ENCODE measurements around the gene SPECC1L.

Gene SPECC1L

GRCh38 chr22:24398409-24398808, 127.8 kb downstream of the SPECC1L start:
- no peak for DNase-seq (ENCODE audit: low read depth in 2 of 2)

- DNase-seq (ENCODE audit: low read depth in 2 of 2) = no peak
Observed at GRCh38 chr22:24400034-24400725, 129.5 kb downstream of the SPECC1L start.

- no peak for DNase-seq (ENCODE audit: low read depth in 2 of 2)
Observed at GRCh38 chr22:24400726-24401596, 130.3 kb downstream of the SPECC1L start.

GRCh38 chr22:24401931-24402367, 131.3 kb downstream of the SPECC1L start:
- DNase-seq (ENCODE audit: low read depth in 2 of 2) = no peak

GRCh38 chr22:24402460-24403192, 132.0 kb downstream of the SPECC1L start:
- DNase-seq (ENCODE audit: low read depth in 2 of 2) = no peak

GRCh38 chr22:24403346-24403745, 132.7 kb downstream of the SPECC1L start:
- DNase-seq (ENCODE audit: low read depth in 2 of 2) = no peak

GRCh38 chr22:24404561-24405275, 134.1 kb downstream of the SPECC1L start:
- no peak for DNase-seq (ENCODE audit: low read depth in 2 of 2)

GRCh38 chr22:24405631-24406321, 135.1 kb downstream of the SPECC1L start:
- no peak for DNase-seq (ENCODE audit: low read depth in 2 of 2)

- no peak for DNase-seq (ENCODE audit: low read depth in 2 of 2)
Observed at GRCh38 chr22:24406322-24407277, 136.0 kb downstream of the SPECC1L start.

- DNase-seq (ENCODE audit: low read depth in 2 of 2) = no peak
Observed at GRCh38 chr22:24407278-24407665, 136.6 kb downstream of the SPECC1L start.

GRCh38 chr22:24407884-24408283, 137.3 kb downstream of the SPECC1L start:
- no peak for DNase-seq (ENCODE audit: low read depth in 2 of 2)

- DNase-seq (ENCODE audit: low read depth in 2 of 2) = no peak
Observed at GRCh38 chr22:24408630-24409029, 138.0 kb downstream of the SPECC1L start.

GRCh38 chr22:24409707-24410106, 139.1 kb downstream of the SPECC1L start:
- DNase-seq (ENCODE audit: low read depth in 2 of 2) = no peak

GRCh38 chr22:24410110-24410856, 139.7 kb downstream of the SPECC1L start:
- no peak for DNase-seq (ENCODE audit: low read depth in 2 of 2)

GRCh38 chr22:24411256-24412004, 140.8 kb downstream of the SPECC1L start:
- no peak for DNase-seq (ENCODE audit: low read depth in 2 of 2)

- DNase-seq (ENCODE audit: low read depth in 2 of 2) = no peak
Observed at GRCh38 chr22:24412274-24412673, 141.6 kb downstream of the SPECC1L start.

- no peak for DNase-seq (ENCODE audit: low read depth in 2 of 2)
Observed at GRCh38 chr22:24413271-24413670, 142.6 kb downstream of the SPECC1L start.

- no peak for DNase-seq (ENCODE audit: low read depth in 2 of 2)
Observed at GRCh38 chr22:24413736-24414385, 143.2 kb downstream of the SPECC1L start.

Measured in activated CD4-positive, alpha-beta T cell treated with anti-CD3 and anti-CD28 coated beads for 24 hours (primary cell).